Activated naive CD8-positive, alpha-beta T cell treated with anti-CD3 and anti-CD28 coated beads, Interleukin-2, amount 50 U/mL, for 24 hours (primary cell): ENCODE results near the gene HEG1.

ENCODE experiments used
- ATAC-seq: fragments of 150-1000 bp; cut with Tn5 transposase; one replicate; pipeline ENCODE4 v1.10.0; 2021
- DNase-seq: peaks from one replicate; pipeline ENCODE4 v3.0.0; 2021
- H3K27ac Mint-ChIP-seq: one replicate; pipeline ENCODE4 v1.8.0; 2021; ENCODE audit warnings: mild to moderate bottlenecking, mixed read lengths
- H3K27me3 Mint-ChIP-seq: one replicate; pipeline ENCODE4 v1.8.0; 2021; ENCODE audit warnings: mixed read lengths
- H3K36me3 Mint-ChIP-seq: one replicate; pipeline ENCODE4 v1.8.0; 2021; ENCODE audit warnings: low read depth, mixed read lengths
- H3K4me1 Mint-ChIP-seq: one replicate; pipeline ENCODE4 v1.8.0; 2021; ENCODE audit warnings: mixed read lengths
- H3K4me3 Mint-ChIP-seq: one replicate; pipeline ENCODE4 v1.8.0; 2021; ENCODE audit warnings: mild to moderate bottlenecking, moderate library complexity, mixed read lengths
- H3K9me3 Mint-ChIP-seq: one replicate; pipeline ENCODE4 v1.8.0; 2021; ENCODE audit warnings: mixed read lengths

The HEG1 gene

DNA sequence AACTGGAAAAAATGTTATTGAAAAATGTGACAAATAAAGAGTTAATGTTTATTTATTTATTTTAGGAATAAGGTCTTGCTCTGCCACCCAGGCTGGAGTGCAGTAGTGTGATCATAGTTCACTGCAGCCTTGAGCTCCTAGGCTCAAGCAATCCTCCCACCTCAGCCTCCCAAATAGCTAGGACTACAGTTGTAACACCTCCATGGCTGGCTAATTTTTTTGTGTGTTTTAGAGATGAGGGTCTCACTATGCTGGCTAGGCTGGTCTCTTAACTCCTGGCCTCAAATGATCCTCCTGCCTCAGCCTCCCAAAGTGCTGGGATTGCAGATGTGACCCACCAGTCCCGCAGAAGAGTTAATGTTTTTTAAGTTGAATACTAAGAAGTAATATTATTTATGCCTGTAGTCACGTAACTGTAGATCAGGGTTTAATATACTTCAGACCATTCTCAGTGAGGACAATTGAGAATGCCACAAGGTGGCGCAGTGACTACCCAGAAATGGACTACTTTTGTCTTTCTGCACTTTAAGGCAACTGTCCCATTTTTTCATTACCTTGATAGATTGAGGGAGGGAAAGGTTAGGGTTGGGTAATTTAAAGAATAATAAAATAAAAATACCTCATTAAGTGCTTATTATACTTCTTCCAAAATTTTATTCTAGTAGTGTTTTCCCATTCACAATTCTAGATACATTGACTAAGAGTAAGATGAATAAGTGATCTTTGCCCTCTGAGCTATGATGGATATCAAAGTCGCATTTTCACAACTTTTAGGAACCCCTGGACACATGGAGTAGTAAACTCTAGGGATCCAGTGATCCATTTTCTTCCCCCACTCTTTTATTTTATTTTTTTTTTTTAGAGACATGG is 127.2 kb downstream of the HEG1 start:
- Mint-ChIP-seq H3K4me3 (no peak overlapping the region), H3K9me3 (no peaks in the 10 kb centered on the region), H3K4me1 (no peaks in the 10 kb centered on the region), H3K36me3 (no peaks in the 10 kb centered on the region), H3K27ac (no peak overlapping the region), H3K27me3 (peaks cover 17% of the 10 kb centered on the region)
- DNase-seq: peak; percentile 62
- no peak for ATAC-seq

DNA sequence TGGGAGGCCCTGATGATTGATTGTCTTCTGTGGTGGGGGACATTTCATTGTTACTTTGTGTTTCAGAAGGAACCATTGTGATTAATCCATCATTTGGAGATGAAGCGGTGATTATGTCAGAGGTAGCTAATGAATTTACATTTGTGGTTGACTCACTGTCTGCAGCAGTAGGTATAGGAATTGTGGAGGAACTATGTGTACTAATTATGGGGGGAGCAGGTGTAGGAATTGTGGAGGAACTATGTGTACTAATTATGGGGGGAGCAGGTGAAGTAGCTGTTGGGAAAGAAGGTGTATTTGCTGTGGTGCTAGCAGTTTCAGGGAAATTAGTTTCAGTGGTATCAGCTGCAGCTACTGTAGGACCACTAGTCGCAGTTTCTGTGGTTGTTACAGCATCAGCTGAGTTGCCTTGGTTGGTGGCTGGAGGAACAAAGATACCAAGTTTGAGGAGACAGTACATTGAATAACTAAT is 128.2 kb downstream of the HEG1 start:
- ATAC-seq (no peak), DNase-seq (no peak)
- Mint-ChIP-seq H3K4me1 (no peaks in the 10 kb centered on the region), H3K4me3 (no peak overlapping the region), H3K27me3 (peaks cover 16% of the 10 kb centered on the region), H3K27ac (no peak overlapping the region), H3K9me3 (no peaks in the 10 kb centered on the region), H3K36me3 (no peaks in the 10 kb centered on the region)

DNA sequence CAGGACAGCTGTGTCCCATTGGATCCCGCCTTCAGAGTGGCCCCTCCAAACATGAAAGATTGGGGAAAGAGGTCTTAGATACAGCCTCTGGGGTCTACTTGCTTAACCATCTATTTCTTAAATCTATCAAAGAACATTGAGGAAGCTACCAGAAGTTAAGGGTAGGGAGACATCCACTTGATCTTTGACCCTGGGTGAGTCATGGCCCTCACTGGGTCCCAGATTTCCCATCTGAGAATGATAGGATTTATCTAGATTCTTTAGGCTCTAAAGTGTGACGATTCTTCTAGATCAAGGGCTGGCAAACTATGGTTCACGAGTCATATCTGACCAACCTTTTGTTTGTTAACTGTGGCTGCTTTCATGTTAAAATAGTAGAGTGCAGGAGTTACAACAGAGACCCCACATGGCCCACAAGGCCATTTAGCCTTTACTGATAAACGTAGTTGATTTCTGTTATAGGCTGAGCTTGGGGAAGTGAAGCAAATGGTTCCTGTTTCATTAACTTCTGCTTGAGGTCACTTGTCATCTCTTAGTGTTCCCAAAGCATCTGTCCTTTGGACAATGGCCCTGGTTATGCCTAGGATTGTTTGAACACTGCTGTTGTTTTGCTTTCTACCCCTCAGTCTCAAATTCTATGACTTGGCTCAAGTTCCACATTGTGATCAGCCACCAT is 129.2 kb downstream of the HEG1 start:
- no peaks in the 10 kb centered on the region for H3K4me1 Mint-ChIP-seq
- no peaks in the 10 kb centered on the region for H3K36me3 Mint-ChIP-seq
- H3K4me3 Mint-ChIP-seq: no peak overlapping the region
- no peak overlapping the region for H3K27ac Mint-ChIP-seq
- no peak for ATAC-seq
- no peak for DNase-seq
- peaks cover 16% of the 10 kb centered on the region for H3K27me3 Mint-ChIP-seq
- H3K9me3 Mint-ChIP-seq: no peaks in the 10 kb centered on the region

DNA sequence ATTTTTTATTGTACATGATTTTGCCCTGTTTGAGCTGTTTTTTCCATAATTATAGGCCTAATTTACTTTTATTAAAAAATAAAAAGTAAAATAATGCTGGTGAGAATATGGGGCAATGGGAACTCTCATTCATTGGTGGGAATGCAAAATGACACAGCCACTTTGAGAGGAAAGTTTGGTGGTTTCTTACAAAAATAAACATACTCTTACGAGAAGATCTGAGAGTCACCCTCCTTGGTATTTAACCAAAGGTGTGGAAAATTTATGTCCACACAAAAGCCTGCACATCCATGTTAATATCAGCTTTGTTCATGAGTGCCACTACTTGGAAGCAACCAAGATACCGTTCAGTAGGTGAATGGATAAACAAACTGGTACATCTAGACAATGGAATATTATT is 131.1 kb downstream of the HEG1 start:
- Mint-ChIP-seq H3K27ac (no peak overlapping the region), H3K36me3 (no peaks in the 10 kb centered on the region), H3K4me3 (no peak overlapping the region), H3K9me3 (no peaks in the 10 kb centered on the region), H3K4me1 (no peaks in the 10 kb centered on the region), H3K27me3 (peaks cover 10% of the 10 kb centered on the region)
- ATAC-seq: no peak
- no peak for DNase-seq

DNA sequence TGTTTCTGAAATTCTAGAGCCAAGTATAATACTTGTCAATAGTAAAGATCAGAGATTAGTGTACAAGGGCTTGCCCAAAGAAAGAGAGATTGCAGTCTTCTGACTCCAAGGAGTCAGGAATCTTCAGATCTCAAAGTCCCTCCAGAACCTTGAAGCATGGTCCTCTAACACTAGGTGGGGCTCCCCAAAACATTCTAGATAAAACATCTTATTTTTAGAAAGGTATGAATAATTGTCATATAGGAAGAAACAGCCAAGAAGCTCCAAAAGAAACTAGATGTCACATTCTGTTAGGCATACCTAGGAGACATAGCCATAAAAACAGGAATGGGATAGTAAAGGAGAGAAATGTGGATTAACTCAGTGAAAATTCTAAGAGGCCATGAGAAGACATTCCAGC is 132.0 kb downstream of the HEG1 start:
- H3K27ac Mint-ChIP-seq: no peak overlapping the region
- H3K36me3 Mint-ChIP-seq: no peaks in the 10 kb centered on the region
- no peaks in the 10 kb centered on the region for H3K9me3 Mint-ChIP-seq
- H3K4me3 Mint-ChIP-seq: no peak overlapping the region
- H3K27me3 Mint-ChIP-seq: peaks cover 6% of the 10 kb centered on the region
- DNase-seq: no peak
- H3K4me1 Mint-ChIP-seq: no peaks in the 10 kb centered on the region
- ATAC-seq: no peak

DNA sequence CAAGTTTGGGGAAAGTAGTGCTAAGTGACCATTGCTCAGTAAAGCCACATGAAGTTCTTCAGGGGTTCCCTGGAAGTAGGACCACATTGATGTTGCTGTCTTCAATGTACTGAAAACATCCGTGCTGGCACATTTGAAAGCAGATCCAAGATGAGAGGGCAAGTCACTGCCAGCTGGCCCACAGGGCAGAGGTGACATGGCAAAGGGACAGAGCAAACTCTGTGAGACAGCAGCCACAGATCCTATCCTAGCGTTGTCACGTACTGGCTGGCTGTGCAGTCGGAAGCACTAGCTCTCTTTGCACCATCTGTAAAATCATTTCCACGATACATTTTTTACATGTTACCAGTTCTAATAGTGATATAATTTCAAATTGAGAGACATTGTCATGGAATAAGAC is 135.1 kb downstream of the HEG1 start:
- Mint-ChIP-seq H3K4me3 (no peak overlapping the region), H3K36me3 (no peaks in the 10 kb centered on the region), H3K27me3 (peaks cover 11% of the 10 kb centered on the region), H3K9me3 (no peaks in the 10 kb centered on the region), H3K27ac (no peak overlapping the region), H3K4me1 (no peaks in the 10 kb centered on the region)
- ATAC-seq: no peak
- no peak for DNase-seq

DNA sequence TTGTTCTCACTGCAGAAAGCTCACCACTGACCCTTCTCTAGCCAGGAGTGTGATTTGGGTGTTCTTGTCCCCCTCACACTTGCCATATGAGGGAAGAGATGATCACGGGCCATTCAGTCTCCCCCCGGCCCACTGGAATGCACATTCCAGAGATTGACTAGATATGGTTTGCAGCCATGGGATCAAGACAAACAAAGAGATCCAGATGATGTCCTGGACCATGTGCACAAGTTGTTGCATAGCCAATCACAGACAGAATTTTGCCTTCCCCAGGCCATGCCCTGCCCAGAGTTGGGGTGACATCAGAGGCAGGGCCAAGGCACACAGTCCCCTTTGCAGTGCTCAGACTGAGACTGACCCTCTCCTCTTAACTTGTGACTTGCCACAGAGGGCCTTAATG is 136.0 kb downstream of the HEG1 start:
- H3K9me3 Mint-ChIP-seq: no peaks in the 10 kb centered on the region
- no peaks in the 10 kb centered on the region for H3K4me1 Mint-ChIP-seq
- H3K27ac Mint-ChIP-seq: no peak overlapping the region
- H3K4me3 Mint-ChIP-seq: no peak overlapping the region
- no peak for ATAC-seq
- H3K36me3 Mint-ChIP-seq: no peaks in the 10 kb centered on the region
- no peak for DNase-seq
- H3K27me3 Mint-ChIP-seq: peaks cover 11% of the 10 kb centered on the region

DNA sequence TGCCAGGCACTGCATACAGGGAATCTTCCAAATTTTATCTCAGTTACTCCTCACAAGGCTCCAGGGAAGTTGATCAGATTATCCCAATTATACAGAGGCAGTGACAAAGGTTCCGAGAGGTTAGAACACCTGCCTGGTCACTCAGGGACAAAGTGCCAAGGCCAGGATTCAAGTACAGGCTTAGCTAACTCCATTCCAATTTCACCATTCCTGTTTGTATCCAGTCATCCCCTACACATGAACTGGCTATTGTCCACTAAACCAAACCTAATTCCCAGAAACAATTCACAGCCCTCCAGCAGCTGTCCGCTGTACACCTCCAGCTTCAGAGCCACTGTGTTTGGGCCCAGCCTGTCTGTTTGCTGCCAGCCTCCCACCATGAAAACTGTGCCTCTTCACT is 137.3 kb downstream of the HEG1 start:
- peaks cover 9% of the 10 kb centered on the region for H3K27me3 Mint-ChIP-seq
- no peaks in the 10 kb centered on the region for H3K9me3 Mint-ChIP-seq
- H3K27ac Mint-ChIP-seq: no peak overlapping the region
- no peak overlapping the region for H3K4me3 Mint-ChIP-seq
- DNase-seq (no peak), ATAC-seq (no peak)
- no peaks in the 10 kb centered on the region for H3K36me3 Mint-ChIP-seq
- H3K4me1 Mint-ChIP-seq: no peaks in the 10 kb centered on the region

DNA sequence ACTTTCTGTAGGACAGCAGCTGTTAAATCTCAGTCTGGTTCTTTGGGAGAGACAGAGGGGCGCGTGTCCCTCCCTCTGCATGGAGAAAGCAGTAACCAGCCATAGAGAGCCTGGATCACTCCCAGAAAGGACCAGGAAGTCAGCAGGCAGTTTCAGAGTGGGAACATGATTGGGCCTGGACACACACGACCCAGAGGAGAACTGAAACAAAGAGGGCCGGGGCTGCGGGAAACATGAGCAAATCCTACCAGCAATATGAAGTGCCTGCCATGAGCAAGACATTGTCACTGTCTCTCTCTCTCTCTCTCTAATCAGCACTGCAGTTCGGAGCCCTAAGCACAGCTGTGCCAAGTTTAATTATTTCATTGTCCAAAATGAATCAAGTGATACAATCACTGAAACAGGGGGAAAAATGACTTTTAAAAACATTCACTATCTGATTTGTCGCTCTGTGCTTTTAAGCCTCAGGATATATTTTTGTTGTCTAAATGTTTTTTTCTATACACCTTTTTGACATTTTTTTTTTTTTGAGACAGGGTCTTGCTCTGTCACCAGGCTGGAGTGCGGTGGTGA is 138.9 kb downstream of the HEG1 start:
- no peak overlapping the region for H3K27ac Mint-ChIP-seq
- DNase-seq (no peak), ATAC-seq (no peak)
- no peaks in the 10 kb centered on the region for H3K9me3 Mint-ChIP-seq
- H3K4me1 Mint-ChIP-seq: no peaks in the 10 kb centered on the region
- H3K27me3 Mint-ChIP-seq: peaks cover 11% of the 10 kb centered on the region
- no peaks in the 10 kb centered on the region for H3K36me3 Mint-ChIP-seq
- no peak overlapping the region for H3K4me3 Mint-ChIP-seq
